HG02610 (cell line): ENCODE data around the gene METTL14.

Source experiments
- ATAC-seq: cut with Tn5 transposase; IDR thresholded peaks from one replicate; pipeline ENCODE4 v1.9.1; 2021; ENCODE audit warnings: mild to moderate bottlenecking, moderate library complexity; ENCODE audit not compliant: unreplicated experiment

METTL14 gene

GRCh38 chr4:118732591-118733330 is 47.6 kb downstream of the METTL14 start:
- no peak for ATAC-seq

- no peak for ATAC-seq
These were observed 49.5 kb downstream of the METTL14 start for GRCh38 chr4:118734491-118735205.

- no peak for ATAC-seq
These were observed 51.7 kb downstream of the METTL14 start for GRCh38 chr4:118736900-118737299.

- ATAC-seq: no peak
These were observed 52.9 kb downstream of the METTL14 start for GRCh38 chr4:118738090-118738489.

- no peak for ATAC-seq
These were observed 54.0 kb downstream of the METTL14 start for GRCh38 chr4:118739022-118739713.

- ATAC-seq: no peak
These were observed 55.7 kb downstream of the METTL14 start for GRCh38 chr4:118740869-118741268.

GRCh38 chr4:118741301-118741855 is 56.2 kb downstream of the METTL14 start:
- no peak for ATAC-seq

GRCh38 chr4:118742050-118742449 is 56.9 kb downstream of the METTL14 start:
- no peak for ATAC-seq

- ATAC-seq: no peak
These were observed 58.7 kb downstream of the METTL14 start for GRCh38 chr4:118743867-118744266.

- ATAC-seq: no peak
These were observed 60.2 kb downstream of the METTL14 start for GRCh38 chr4:118745357-118745756.

GRCh38 chr4:118746251-118746919 is 61.2 kb downstream of the METTL14 start:
- no peak for ATAC-seq

- ATAC-seq: no peak
These were observed 64.3 kb downstream of the METTL14 start for GRCh38 chr4:118749347-118749988.

GRCh38 chr4:118751629-118752323 is 66.6 kb downstream of the METTL14 start:
- no peak for ATAC-seq

- ATAC-seq: no peak
These were observed 67.4 kb downstream of the METTL14 start for GRCh38 chr4:118752551-118752950.

GRCh38 chr4:118753096-118753495 is 67.9 kb downstream of the METTL14 start:
- ATAC-seq: no peak

GRCh38 chr4:118753685-118754084 is 68.5 kb downstream of the METTL14 start:
- no peak for ATAC-seq

- ATAC-seq: no peak
These were observed 69.7 kb downstream of the METTL14 start for GRCh38 chr4:118754890-118755289.

GRCh38 chr4:118755438-118756226 is 70.4 kb downstream of the METTL14 start:
- ATAC-seq: no peak

GRCh38 chr4:118756429-118756828 is 71.2 kb downstream of the METTL14 start:
- no peak for ATAC-seq
